T-helper 9 cell (primary cell): Measurements from ENCODE around the gene MAMLD1.

Experiments
- DNase-seq: peaks from one replicate; pipeline ENCODE4 v3.0.0-alpha.2; 2020

MAMLD1 gene

DNA sequence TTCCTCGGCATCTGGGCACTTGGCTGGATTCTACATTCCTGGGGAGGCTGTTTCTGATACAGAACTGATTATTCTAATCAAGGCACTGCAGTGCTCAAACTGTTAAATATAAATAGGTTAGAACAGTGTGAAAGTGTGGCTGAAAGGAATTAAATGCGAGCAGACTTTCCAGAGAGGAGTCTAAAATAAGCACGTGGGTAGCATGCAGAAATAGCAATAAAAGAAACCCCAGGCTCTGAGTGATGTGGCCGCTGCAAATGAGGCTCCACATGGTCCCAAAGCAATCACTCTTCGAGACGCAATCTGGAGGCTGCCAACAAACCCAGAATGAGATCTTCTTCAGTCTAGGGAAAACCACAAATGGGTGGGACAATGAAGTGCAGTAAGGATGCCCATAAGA is 174.7 kb downstream of the MAMLD1 start:
- no peak for DNase-seq

DNA sequence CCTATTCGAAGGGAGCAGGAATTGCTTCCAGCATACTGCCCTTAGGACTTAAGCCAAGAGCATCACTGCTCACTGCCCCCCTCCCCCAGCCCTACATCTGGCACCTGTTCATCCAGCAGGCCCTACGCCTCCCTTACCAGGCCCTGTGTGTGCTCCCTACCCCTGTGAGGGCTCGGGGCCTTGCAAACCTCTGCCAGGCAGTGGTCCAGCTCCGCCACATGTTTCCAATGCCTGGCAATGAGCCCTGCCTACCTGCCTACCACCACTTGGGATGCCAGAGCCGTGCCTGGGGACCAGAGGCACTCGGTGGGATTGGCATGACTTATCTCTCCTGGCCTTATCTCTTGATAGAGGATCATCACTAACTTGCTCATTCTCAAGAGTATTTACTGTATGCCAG is 177.8 kb downstream of the MAMLD1 start:
- no peak for DNase-seq

DNA sequence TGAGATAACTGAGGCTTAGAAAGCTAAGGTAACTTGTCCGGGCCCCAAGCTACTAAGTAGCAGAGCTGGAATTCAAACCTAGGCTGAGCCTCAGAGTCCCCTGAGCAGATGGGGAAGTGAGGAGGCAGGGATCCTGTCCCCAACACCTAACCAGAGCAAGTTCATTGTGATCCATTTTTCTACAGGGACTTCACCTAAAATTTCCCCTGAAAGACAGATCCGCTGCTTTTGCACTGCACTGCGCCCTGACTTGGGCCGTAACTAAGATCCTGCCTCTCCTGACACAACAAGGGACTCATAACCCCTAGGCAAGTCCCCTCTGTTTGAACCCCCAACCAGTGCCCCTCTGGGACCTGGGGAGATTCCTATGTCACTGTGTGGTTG is 179.7 kb downstream of the MAMLD1 start:
- DNase-seq: no peak

DNA sequence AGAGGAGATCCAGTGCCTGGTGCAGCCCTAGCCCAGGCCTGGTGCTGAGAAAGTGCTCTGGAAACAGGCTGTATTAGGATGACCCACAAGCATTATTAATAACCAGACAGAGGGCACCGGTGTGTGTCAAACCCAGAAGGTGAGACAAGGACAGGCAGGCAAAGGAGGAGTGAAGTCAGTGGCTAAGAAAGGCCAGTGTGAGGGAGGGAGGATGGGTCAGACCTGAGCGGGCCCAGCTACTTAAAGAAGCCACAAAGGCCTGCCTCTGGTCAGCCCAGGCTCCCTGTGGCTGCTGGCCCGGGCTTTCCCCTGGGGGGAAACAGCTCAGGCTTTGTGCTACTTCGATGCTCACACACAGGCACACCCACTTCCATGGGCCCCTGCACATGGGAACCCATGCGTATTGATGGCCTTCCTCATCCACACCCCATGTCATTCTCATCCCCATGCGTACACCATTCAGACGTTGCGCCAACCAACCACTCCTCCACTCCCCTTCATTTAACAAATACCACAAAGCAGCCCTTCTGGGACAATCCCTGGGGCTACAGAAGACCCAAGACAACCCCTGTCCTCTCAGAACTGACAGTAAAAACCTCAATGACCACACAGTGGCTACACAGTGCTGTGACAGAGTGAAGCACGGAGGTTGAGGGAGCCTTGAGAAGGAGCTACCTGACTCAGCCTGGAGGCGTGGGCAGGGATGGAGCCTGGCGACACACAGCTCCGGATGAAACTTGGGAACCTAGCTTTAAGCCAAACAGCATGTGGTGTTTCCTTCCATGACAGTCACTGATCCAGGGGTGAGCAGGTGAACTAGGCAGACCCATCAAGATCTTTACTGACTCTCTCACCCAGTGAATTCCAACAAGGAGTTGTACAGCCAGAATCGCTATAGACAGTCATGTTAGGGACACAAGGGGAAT is 180.4 kb downstream of the MAMLD1 start:
- DNase-seq: no peak

DNA sequence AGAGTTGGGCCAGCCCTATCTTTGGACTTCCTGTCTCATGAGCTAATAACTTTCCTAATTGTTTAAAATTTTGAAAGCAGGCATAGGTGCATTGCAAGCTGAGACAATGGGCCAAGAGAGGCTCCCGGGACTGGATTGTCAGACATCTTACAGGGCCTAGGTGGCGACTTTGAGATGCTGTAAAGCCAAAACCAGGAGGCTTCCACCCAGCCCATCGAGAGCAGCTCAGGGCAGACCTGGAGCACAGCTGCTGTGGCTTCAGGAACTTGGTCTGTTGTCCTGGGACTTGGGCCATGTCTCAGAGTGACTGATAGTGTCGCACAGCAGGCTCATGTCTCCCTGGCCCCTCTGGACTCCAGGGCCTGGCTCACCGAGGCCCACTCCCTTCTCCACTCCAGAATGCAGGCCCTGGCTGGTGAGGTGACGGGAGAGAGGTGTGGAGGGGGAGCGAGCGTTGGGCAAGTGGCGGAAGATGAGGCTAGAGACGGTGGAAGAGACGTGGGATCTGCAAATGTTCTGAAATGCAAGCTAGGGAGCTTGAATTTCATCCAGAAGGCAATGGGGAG is 181.2 kb downstream of the MAMLD1 start:
- no peak for DNase-seq

DNA sequence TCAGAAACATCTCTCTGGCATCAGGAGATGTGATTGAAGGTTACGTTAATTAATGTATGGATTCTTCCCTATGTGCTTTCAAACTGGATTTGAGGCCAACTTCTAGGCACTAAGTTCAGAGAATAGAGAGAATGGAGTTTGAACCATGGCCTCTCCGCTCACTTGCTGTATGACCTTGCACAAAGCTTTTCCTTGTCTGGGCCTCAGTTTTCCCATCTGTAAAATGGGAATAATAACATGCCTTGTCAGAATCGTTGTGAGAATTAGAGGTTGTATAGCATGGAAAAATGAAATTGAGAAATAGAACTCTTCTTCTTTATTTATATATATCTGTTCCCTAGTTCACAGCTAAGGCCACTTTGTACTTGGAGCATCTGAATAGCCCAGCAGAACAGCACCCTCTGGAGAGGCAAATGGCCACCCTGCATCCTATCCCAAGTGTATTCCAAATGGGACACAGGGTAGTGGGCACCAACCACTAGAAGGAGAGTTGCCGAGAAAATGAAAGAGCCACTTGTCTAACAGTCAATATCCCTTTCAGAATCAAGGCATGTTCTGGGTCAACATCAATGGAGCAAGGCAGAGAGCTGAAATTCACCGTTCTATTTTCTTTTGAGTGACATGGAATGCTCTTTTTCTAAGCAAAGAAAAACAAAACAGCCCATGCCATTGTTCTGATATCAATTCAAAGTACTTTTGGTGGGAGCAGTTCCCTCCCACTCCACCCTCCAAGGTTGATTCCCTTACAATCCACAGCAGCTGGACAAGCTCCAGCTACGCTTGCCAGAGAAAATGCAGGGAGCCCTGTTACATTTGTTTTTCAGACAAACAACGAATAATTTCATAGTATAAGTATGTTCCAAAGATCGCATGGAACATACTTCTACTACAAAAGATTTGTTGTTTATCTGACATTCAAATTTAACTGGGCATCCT is 182.0 kb downstream of the MAMLD1 start:
- DNase-seq: no peak

DNA sequence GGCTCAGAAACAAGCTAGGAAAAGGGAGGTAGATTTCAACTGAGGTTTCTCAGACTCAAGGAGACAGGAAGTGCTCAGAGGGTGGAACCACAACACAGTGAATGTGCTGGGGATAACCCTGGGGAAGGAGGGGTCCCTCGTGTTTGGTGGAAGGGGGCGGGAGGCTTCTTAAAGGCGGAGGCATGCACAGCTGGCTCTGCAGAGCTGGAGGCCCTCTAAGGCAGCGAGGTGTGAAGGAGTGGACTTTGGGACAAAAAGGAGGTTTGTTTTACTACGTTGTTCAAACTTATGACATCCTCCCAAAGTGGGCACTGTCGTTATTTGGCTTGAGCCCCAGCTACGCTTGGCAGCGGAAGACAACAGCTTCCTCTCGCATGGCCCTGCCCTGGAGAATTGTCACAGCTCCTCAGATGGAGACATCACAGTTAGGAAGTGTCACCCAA is 183.6 kb downstream of the MAMLD1 start:
- DNase-seq: peak; percentile 26

DNA sequence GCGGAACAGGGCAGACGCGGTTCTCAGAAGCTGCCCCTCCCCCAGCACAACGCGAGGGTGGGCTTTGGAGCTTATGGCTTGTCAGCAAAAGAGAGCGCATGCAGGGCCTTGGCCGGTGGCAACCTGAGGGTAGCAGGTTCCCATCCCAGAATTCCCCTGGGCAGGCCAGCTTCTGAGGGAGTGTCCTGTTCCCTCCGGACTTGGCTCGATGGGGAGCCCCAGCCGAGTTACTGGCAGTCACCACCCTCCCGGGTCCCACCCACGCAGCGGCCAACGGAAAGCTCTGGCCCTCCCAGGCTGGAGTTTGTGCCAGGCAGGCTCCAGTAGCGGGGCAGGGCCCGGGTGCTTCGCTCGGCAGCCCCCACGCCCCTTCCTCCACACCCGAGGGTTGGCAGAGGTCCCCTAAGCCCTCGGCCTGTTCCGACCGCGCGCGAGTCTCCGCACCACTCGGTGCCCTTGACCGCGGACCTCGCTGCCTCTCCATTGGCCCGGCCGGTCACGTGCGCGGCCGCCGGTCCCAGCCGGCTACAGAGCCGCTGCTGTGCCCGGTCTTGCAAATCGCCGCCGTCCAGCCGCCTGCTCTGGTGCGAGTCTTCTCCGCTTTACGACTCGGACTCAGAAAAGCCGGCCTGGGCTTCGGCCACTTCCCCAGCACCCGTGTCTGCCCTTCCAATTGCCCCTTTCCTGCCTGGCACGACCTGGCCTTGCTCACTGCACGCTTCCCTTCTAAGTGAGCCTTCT is 184.4 kb downstream of the MAMLD1 start:
- no peak for DNase-seq

DNA sequence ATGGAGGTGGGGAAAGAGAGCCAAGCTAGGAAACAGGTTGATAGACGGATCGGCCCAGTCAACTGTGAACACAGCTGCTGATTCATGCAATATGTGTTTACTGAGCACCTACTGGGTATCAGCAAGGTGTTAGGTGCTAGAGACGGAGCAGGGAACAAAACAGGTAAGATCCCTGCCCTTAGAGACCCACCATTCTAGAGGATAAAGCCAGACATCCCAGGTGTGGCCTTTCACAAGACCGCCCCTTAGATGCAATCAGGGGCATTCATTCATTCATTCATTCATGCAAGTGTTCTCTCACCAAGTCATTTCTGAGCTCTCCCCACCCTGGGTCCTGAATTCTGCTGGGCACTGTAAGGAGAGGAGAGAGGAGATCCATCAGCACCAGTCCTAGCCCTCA is 185.1 kb downstream of the MAMLD1 start:
- DNase-seq: no peak

DNA sequence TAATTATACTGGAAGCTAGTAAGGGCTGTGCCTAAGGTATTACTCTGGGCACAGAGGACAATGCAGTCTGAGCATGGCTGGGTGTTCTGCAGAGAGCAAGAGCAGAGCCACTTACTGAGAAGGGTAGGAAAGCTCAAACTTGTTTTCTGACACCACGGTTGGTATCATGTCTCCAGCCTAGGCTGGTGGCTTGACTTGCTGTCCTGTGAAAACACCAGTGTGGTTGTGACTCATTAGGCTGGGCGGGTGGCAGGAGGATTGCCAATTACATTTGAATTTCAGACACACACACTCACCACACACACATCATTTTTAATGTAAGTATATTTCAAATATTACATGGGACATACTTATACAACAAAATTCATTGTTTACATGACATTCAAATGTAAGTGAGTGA is 185.6 kb downstream of the MAMLD1 start:
- DNase-seq: no peak

DNA sequence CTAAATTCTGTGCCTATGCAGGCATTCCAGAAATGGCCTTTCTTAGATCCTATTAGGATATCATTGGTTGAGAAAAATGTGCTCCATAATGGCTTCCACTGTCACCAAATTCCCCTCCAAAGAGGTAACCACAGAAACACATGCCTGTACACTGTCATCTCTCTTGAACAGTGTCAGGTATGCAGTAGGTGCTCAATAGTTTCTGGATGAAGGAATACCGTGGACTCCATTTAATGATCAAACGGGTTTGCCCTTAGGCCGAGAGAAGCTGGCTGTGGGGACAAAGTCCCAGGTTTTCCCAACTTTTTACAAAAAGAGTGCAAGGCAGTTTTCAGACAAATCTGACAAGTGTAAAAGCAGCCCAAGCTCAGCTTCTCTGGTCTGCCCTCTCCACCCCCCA is 188.8 kb downstream of the MAMLD1 start:
- DNase-seq: no peak

DNA sequence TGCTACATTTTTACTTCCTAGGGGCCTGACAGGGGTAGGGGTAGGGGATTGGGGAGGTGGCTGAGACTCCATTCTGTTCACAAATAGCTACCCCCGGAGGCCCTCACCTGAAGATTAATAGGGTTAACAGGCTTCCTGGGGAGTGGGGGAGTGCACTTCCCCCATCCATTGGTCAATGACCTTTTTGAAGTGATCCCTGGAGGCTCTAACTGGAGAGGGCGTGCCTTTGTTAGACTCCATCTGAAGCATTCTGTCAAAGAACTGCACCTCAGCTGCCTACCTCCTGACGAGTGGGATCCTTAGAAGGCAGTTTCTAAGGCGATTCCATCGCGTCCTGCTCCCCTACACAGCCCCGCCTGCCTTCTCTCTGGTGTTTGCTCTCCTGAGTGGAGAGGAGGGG is 195.3 kb downstream of the MAMLD1 start:
- no peak for DNase-seq
